ENCODE data around the gene FAM89A. TPM values are rescaled to one million over a fixed set of nuclear protein-coding genes. Genes with fewer than 3 reads are reported as not detected.

FAM89A gene
- total and polyA plus RNA-seq, 2 of the 8 experiments (the other 6 are each of a cell fraction or from before 2014, with no cell fraction given) = 2.1 to 2.2 TPM

DNA sequence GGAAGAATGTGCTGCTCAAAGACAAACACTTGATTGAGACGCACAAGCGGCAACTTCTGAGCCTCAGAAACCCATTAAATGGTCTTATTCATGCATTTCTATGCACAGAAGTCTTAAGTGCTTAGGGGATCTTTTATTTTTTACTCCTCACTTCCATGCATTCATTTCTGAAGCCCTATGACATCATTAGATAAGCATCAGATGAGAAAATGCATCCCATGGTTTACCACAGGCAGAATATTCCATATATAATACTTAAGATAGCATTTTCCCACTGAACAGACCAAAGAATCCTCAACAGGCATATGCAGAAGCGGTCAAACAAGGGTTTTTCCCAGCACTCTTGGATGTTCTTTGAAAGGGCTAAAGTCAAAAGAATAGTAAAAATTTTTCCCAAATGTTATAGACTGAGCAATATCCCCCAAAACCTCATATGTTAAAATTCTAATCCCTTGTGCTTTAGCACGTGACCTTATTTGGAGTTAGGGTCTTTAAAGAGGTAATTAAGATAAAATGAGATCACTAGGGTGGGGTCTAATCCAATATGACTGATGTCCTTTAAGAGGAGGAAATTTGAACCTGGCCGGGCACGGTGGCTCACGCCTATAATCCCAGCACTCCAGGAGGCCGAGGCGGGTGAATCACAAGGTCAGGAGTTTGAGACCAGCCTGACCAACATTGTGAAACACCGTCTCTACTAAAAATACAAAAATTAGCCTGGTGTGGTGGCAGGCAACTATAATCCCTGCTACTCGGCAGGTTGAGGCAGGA lies 22.6 kb upstream of the FAM89A start:
- WGBS, 2 experiments (ENCODE audit: extremely low coverage in 1 of 2, insufficient coverage in 1 of 2, insufficient read length in 1 of 2, insufficient replicate concordance in 2 of 2, low coverage in 1 of 2, low lambda C conversion rate in 2 of 2, missing lambda C conversion rate in 1 of 2) = 89% methylated on average over 11 of the region's 11 CpGs; no CpG with 5 or more reads in 1 of the 2 experiments
- Histone ChIP-seq H3K23ac (ENCODE audit: insufficient read length) (no peak overlapping the region), H3K27ac (ENCODE audit: low read depth, low read length) (no peak overlapping the region), H3K4me2 (ENCODE audit: insufficient read depth in 1 of 2, low read depth in 2 of 2, low read length in 2 of 2) (no peak overlapping the region), H3K79me2 (ENCODE audit: control insufficient read depth in 1 of 2, insufficient read depth in 2 of 2, low read length in 2 of 2) (no peaks in the 10 kb centered on the region), H3K9me3 (ENCODE audit: insufficient read depth in 2 of 2, low read depth in 1 of 2, low read length in 1 of 2) (no peaks in the 10 kb centered on the region), H2AFZ (ENCODE audit: low read length) (no peak overlapping the region), H2BK15ac (ENCODE audit: low read length) (no peak overlapping the region), H3K79me1 (ENCODE audit: low read depth, low read length) (no peaks in the 10 kb centered on the region), H4K20me1 (replicated peaks in 1 of 2; ENCODE audit: control insufficient read depth in 1 of 2, insufficient read depth in 2 of 2, low read length in 2 of 2) (no peaks in the 10 kb centered on the region), H2AK5ac (ENCODE audit: low read depth, low read length) (no peak overlapping the region), H3K14ac (ENCODE audit: insufficient read length) (no peak overlapping the region), H3K4me3 (ENCODE audit: extremely low read depth in 1 of 4, insufficient read depth in 2 of 4, low read depth in 3 of 4, low read length in 4 of 4) (no peak overlapping the region), H2BK12ac (ENCODE audit: low read depth, low read length) (no peak overlapping the region), H3K4me1 (replicated peaks in 1 of 4; ENCODE audit: control insufficient read depth in 3 of 4, insufficient read depth in 4 of 4, low read length in 3 of 4) (no peaks in the 10 kb centered on the region), H4K5ac (ENCODE audit: insufficient read length, low read depth, low read length) (no peak overlapping the region), H2BK120ac (replicated peaks; ENCODE audit: low read depth, low read length) (no peak overlapping the region), H3K18ac (ENCODE audit: extremely low read depth, low read length) (no peak overlapping the region), H4K91ac (replicated peaks; ENCODE audit: insufficient read length, low read length) (no peak overlapping the region), H3K9ac (replicated peaks in 1 of 4; ENCODE audit: extremely low read depth in 1 of 4, low read depth in 3 of 4, low read length in 3 of 4) (no peak overlapping the region), H3K56ac (replicated peaks; ENCODE audit: insufficient read length, low read depth, low read length) (no peak overlapping the region), H3K36me3 (ENCODE audit: control insufficient read depth in 2 of 4, insufficient read depth in 4 of 4, low read length in 3 of 4) (no peaks in the 10 kb centered on the region), H3K23me2 (ENCODE audit: low read depth, low read length) (no peaks in the 10 kb centered on the region), H3K27me3 (replicated peaks in 1 of 4; ENCODE audit: control insufficient read depth in 3 of 4, extremely low read depth in 1 of 4, insufficient read depth in 3 of 4, low read length in 3 of 4) (no peaks in the 10 kb centered on the region), H2BK5ac (ENCODE audit: low read depth, low read length) (no peak overlapping the region), H2BK20ac (ENCODE audit: low read length) (no peak overlapping the region), H3K4ac (replicated peaks; ENCODE audit: insufficient read length, low read depth, low read length) (no peak overlapping the region), H4K8ac (ENCODE audit: extremely low read depth, insufficient read depth, low read length) (no peak overlapping the region)
- ChIA-PET POLR2A (ENCODE audit: partially characterized antibody) (no interaction called here), CTCF (ENCODE audit: partially characterized antibody) (interaction anchor here (1.1 kb wide), 1 partner anchor 28 kb away, joined by 3 read pairs; no protein-coding TSS in a partner anchor)
- DNase-seq (ENCODE audit: low read depth in 1 of 2, low spot score in 2 of 2) (no peak), FAIRE-seq (no peak)
- TF ChIP-seq KDM4A (IDR thresholded peaks at IDR 0.05; ENCODE audit: low read depth, low read length, severe bottlenecking) (no peak), SP2 (IDR thresholded peaks at IDR 0.05; ENCODE audit: low read length) (no peak), FOSL1 (IDR thresholded peaks at IDR 0.05; ENCODE audit: insufficient read depth, low read depth, low read length) (no peak), HDAC6 (IDR thresholded peaks at IDR 0.05; ENCODE audit: low read depth, low read length) (no peak), NRF1 (IDR thresholded peaks at IDR 0.05; ENCODE audit: low read depth, low read length) (no peak), POLR2A (IDR thresholded peaks at IDR 0.05; ENCODE audit: control extremely low read depth in 1 of 2, low read depth in 2 of 2, low read length in 2 of 2) (no peak), TBP (IDR thresholded peaks at IDR 0.05; ENCODE audit: low read depth, low read length) (no peak), EZH2 (IDR thresholded peaks at IDR 0.05; ENCODE audit: low read depth, low read length, severe bottlenecking) (no peak), SAP30 (IDR thresholded peaks at IDR 0.05; ENCODE audit: insufficient read depth, insufficient replicate concordance, low read length) (no peak), CTBP2 (IDR thresholded peaks at IDR 0.05; ENCODE audit: borderline replicate concordance, insufficient read depth, insufficient read length, low read length) (no peak), CHD1 (IDR thresholded peaks at IDR 0.05; ENCODE audit: low read depth, low read length) (no peak)
- TF ChIP-seq, protein P1, sequence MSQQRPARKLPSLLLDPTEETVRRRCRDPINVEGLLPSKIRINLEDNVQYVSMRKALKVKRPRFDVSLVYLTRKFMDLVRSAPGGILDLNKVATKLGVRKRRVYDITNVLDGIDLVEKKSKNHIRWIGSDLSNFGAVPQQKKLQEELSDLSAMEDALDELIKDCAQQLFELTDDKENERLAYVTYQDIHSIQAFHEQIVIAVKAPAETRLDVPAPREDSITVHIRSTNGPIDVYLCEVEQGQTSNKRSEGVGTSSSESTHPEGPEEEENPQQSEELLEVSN (IDR thresholded peaks at IDR 0.05) = no peak
